HG02870 (cell line): Measurements from ENCODE around the gene VPREB1.
"Not testable (repeated sequence)": the region's sequence is repeated elsewhere in the genome, so short reads cannot be mapped to it uniquely, and the experiment has no call there.

Experiments
- ATAC-seq: cut with Tn5 transposase; IDR thresholded peaks from one replicate; pipeline ENCODE4 v1.9.1; 2021; ENCODE audit warnings: mild to moderate bottlenecking, moderate library complexity; ENCODE audit not compliant: unreplicated experiment

Gene VPREB1

DNA sequence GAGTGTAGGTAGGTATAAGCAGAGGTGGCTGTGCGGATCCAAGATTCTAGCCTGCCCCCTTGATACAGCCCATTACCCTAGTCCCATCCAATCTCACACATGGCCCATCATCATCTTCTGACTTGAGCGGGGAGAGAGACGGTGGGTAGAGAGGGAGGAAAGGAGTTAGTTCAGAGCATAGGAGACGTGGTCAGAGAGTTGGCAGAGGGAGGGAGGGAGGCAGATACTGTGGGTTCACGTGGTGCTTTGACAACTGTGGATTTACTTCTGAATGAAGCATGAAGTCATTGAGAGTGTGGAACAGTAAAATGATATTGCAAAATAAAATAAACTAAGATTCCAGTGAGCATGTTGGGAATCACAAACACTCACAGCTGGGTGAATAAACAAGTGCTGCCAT lies 31.4 kb upstream of the VPREB1 start:
- no peak for ATAC-seq

GRCh38 chr22:22214819-22215329 lies 29.7 kb upstream of the VPREB1 start:
- ATAC-seq = no peak

- ATAC-seq = no peak
Observed at GRCh38 chr22:22215659-22216449, 28.7 kb upstream of the VPREB1 start.

DNA sequence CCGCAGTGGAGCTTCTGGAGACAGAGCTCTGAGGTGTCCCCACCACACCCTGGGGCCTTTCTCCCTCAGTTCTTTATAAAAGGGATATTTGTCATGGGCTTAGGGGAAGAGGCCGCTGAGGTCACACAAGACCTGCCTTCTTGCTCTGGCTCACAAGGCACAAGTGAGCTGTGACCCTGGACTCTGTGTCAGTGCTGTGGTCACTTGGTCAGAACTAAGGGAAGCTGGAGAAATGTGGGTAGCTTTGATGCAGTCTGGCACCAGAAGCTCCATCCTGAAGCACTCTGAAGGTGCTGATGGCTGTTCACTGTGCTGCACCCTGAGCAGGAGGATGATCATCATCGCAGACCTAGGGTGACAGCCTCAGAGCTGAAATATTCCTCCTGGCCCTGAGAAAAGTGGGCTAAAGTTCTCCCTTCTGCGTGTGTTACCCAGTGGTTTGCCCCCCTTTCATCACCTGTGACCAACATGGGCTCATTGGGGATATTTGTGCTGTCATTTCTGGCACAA lies 28.1 kb upstream of the VPREB1 start:
- no peak for ATAC-seq

GRCh38 chr22:22218302-22218701 lies 26.3 kb upstream of the VPREB1 start:
- ATAC-seq = no peak

- ATAC-seq = no peak
Observed at GRCh38 chr22:22219140-22219996, 25.2 kb upstream of the VPREB1 start.

DNA sequence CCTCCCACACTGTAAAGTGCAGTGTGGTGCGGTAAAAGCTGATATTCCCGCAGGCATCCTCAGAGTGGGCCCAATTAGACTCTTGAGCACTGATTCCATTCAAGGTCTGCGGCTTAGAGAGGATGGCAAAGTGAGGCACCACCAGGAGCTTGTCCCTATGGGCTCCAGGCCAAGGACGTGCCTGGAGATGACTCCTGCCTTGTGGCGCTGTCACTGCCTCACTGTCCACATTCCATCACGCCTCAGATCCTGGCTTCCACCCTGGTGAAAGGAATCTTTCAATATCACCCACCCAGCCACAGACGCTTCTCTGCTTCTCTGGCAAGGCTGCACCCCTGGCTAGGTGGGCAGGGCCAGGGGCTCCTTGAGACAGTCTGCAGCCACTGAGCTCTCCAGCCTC lies 23.5 kb upstream of the VPREB1 start:
- not testable (repeated sequence) for ATAC-seq

- no peak for ATAC-seq
Observed at GRCh38 chr22:22226448-22227187, 18.0 kb upstream of the VPREB1 start.

DNA sequence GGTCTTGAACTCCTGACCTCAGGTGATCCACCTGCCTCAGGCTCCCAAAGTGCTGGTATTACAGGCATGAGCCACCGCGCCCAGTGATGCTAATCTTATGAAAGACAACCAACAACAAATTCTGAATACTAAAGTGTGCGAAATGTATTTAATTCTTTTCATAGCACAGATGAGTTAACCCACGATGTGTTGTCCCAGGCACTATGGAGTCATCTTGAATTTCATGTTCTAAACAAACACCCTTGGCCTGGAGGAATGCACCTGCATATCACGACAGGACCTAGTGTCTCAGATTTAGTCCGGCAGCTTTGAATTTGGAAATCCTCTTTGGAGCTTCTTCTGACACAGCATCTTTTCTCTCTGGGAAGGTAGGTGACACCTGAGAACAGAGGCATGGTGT lies 16.2 kb upstream of the VPREB1 start:
- no peak for ATAC-seq

DNA sequence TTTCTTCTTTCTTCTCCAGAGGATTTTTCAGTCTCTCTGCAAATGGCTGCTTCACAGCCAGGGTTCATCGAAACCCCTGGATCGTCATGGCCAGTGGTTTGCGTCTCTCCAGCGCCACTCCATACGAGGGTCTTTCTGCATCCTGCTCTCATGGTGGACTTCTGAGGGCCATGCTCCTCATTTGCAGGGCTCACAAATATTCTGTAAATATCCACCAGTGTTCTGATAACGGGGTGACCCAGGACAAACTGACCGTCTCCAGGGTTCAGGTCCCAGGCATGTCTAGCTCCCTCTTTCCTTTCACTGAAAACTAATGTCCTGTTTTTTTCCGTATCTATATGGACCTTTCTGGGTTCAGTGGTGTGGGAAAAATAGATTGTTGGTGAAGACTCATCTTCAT lies 15.7 kb upstream of the VPREB1 start:
- ATAC-seq = no peak

GRCh38 chr22:22229683-22230420 lies 14.7 kb upstream of the VPREB1 start:
- ATAC-seq = no peak

DNA sequence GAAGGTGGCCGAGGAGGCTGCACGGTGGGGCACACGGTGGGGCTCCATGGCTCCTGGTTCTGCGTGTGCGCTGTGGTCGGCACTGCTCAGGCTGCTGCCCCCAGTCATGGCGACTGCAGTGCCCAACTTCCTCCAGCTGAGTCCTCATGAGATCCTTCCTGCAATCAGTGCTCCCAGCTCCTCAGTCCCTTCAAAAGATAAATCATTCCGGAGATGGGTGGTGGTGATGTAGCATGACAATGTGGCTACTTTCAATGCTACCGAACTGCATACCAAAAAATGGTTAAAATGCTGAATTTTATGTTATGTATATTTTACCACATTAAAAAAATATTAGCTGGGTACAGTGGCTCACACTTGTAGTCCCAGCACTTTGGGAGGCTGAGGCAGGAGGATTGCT lies 14.1 kb upstream of the VPREB1 start:
- no peak for ATAC-seq

DNA sequence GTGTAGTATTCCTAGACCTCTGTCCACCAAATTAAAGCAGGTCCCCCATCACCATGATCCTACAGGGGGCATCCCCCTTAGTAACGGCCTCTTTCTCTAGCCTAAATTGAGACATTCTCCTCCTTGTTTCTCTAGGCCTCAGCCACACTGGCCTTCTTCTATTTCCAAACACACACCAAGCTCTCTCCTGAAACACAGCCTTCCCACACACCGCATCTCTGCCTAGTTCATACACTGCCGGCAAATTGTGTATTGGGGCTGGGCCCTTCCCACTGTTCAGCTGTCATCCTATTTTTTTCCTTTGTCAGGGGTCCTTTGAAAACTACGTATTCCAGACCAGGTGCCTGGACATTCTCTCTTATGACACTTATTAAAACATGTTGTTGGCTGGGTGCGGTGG lies 11.5 kb upstream of the VPREB1 start:
- no peak for ATAC-seq

DNA sequence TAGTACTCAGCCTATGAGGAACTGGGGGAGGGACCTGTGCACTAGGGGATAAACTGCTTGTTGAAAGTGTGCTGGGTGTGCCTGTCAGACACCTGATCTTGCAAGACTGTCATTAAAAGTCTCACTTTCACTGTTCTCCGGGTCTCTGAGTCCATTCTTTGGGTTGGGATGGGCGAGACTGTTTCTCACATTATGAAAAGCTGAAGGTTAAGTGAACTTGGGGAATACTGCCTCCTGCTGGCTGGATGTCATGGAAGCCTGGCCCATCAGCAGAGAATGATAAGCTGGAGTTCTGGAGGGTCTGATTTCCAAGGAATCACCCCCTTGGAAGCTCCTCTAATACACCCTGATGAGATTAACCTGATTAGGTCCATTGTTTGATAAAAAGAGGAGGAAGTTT lies 9.0 kb upstream of the VPREB1 start:
- ATAC-seq = no peak

- no peak for ATAC-seq
Observed at GRCh38 chr22:22237521-22237920, 7.1 kb upstream of the VPREB1 start.

GRCh38 chr22:22239311-22239939 lies 5.2 kb upstream of the VPREB1 start:
- ATAC-seq = no peak

DNA sequence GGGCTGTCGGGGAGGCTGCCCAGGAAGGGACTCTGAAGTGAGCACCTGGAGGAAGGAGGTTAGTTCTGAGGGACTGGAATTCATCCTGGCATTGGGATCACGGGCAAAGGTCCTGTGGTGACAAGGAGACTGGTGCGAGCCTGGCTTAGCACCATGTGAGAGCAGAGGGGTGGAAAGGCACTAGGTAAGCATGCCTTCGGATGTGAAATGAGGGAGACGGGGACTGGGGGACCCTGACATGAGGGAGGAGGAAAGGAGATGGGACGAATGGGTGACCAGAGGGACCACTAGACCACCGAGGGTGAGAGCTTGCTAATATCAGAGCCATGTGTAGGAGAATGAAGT lies 3.1 kb upstream of the VPREB1 start:
- no peak for ATAC-seq

DNA sequence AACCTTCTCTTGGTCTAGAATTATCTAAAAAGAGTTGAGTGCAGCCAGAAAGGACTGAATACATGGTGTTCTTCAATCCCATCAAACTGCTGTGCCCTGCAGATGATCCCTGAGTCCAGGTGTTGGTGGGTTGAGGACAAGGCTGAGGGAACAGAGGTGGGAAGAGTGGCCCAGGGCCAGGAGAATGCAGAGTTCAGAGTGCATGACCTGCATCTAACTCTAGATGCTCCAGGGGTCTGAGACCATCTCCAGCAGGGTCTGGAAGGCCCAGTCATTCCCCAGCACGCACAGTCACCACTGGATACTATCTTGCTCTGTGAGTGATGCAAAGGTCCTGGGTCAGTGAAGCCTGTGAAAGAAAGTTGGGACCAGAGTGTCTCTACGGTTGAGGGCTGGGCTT lies 2.1 kb upstream of the VPREB1 start:
- no peak for ATAC-seq

- no peak for ATAC-seq
Observed at GRCh38 chr22:22243033-22243680, 1.4 kb upstream of the VPREB1 start.
